HepG2 (cell line): ENCODE results near the gene JKAMP. TPM values are rescaled to one million over a fixed set of nuclear protein-coding genes. Genes with fewer than 3 reads are reported as not detected.

Source experiments
- ATF7 ChIP-seq, 2 experiments: fragments of 450-650 bp in 1 of 2; sonication (generic) in 1 of 2; formaldehyde crosslinking in 1 of 2; IDR thresholded peaks; 2 replicates each; pipeline versions ENCODE4 v1.4.0 to v1.6.1; 2016 to 2020; ENCODE audit warnings: antibody characterized with exemption in 1 of 2, mild to moderate bottlenecking in 1 of 2, missing genetic modification reagents in 1 of 2
- FOXK1 ChIP-seq: sonication (generic); formaldehyde crosslinking; IDR thresholded peaks from 2 replicates; pipeline ENCODE4 v1.4.0; 2020; ENCODE audit warnings: low read depth, missing genetic modification reagents, borderline replicate concordance
- GZF1 ChIP-seq: sonication (generic); formaldehyde crosslinking; IDR thresholded peaks from 2 replicates; pipeline ENCODE4 v1.5.1; 2020; ENCODE audit warnings: mild to moderate bottlenecking, missing genetic modification reagents
- HNF4G ChIP-seq, 2 experiments: sonication (generic) in 1 of 2; formaldehyde crosslinking in 1 of 2; IDR thresholded peaks; 2 replicates each; pipeline versions ENCODE4 v1.4.0 to v1.6.1; 2011 to 2020; ENCODE audit warnings: borderline replicate concordance in 2 of 2, low read depth in 2 of 2, mild to moderate bottlenecking in 2 of 2, low read length in 1 of 2, missing genetic modification reagents in 1 of 2, moderate library complexity in 1 of 2
- IKZF4 ChIP-seq: sonication (generic); formaldehyde crosslinking; IDR thresholded peaks from 2 replicates; pipeline ENCODE4 v1.5.1; 2020; ENCODE audit warnings: borderline replicate concordance, mild to moderate bottlenecking, low read depth, missing genetic modification reagents; ENCODE audit errors: not compliant biosample characterization
- MYPOP ChIP-seq: sonication (generic); formaldehyde crosslinking; IDR thresholded peaks from 2 replicates; pipeline ENCODE4 v1.8.1; 2023; ENCODE audit warnings: mild to moderate bottlenecking, moderate library complexity, missing genetic modification reagents
- NCOA5 ChIP-seq: sonication (generic); formaldehyde crosslinking; IDR thresholded peaks from 2 replicates; pipeline ENCODE4 v1.4.0; 2020; ENCODE audit warnings: missing genetic modification reagents
- NR2F2 ChIP-seq: IDR thresholded peaks from 2 replicates; pipeline ENCODE4 v1.6.1; 2012; ENCODE audit warnings: low read depth, inconsistent platforms, borderline replicate concordance
- PLRG1 ChIP-seq: fragments of 450-650 bp; conservative IDR thresholded peaks from 2 replicates; pipeline ENCODE4 v1.6.1; 2016
- SNAPC4 ChIP-seq: sonication (generic); formaldehyde crosslinking; IDR thresholded peaks from 2 replicates; pipeline ENCODE4 v1.4.0; 2020; ENCODE audit warnings: mild to moderate bottlenecking, missing genetic modification reagents
- TAF1 ChIP-seq: sonication (generic); formaldehyde crosslinking; IDR thresholded peaks from 2 replicates; pipeline ENCODE4 v1.4.0; 2020; ENCODE audit warnings: missing genetic modification reagents
- ZNF225 ChIP-seq: sonication (generic); formaldehyde crosslinking; IDR thresholded peaks from 2 replicates; pipeline ENCODE4 v1.4.0; 2020; ENCODE audit warnings: mild to moderate bottlenecking, missing genetic modification reagents
- ZNF333 ChIP-seq: sonication (generic); formaldehyde crosslinking; IDR thresholded peaks from 2 replicates; pipeline ENCODE4 v1.4.0; 2020; ENCODE audit warnings: mild to moderate bottlenecking, missing genetic modification reagents, borderline replicate concordance
- ZNF503 ChIP-seq: sonication (generic); formaldehyde crosslinking; IDR thresholded peaks from 2 replicates; pipeline ENCODE4 v1.4.0; 2020; ENCODE audit warnings: missing genetic modification reagents
- ZNF512 ChIP-seq: sonication (generic); formaldehyde crosslinking; IDR thresholded peaks from 2 replicates; pipeline ENCODE4 v1.4.0; 2020; ENCODE audit warnings: mild to moderate bottlenecking, missing genetic modification reagents
- ZNF543 ChIP-seq: sonication (generic); formaldehyde crosslinking; IDR thresholded peaks from 2 replicates; pipeline ENCODE4 v1.4.0; 2020; ENCODE audit warnings: mild to moderate bottlenecking, missing genetic modification reagents
- ZNF629 ChIP-seq: sonication (generic); formaldehyde crosslinking; conservative IDR thresholded peaks from 2 replicates; pipeline ENCODE4 v1.5.0; 2020; ENCODE audit warnings: missing genetic modification reagents
- polyA plus RNA-seq, 8 experiments: library from polyadenylated mRNA; depleted of rRNA in 3 of 8; stranded (reverse) in 7 of 8; unstranded in 1 of 8; fragments of >200 nt; fragmentation: Illumina TruSeq in 4 of 8; extraction: Trizol in 4 of 8; gene quantifications; 2 replicates each; pipeline versions ENCODE4 v1.2.1 to v1.2.3, GENCODE V29; 2011 to 2016; ENCODE audit warnings: low read depth in 4 of 8, missing spikeins in 1 of 8, mixed read lengths in 1 of 8; ENCODE audit not compliant: insufficient read depth in 1 of 8
- total RNA-seq, 5 experiments: library from RNA; depleted of rRNA; stranded (reverse); fragments of >200 nt; fragmentation: Illumina TruSeq; extraction: Trizol; gene quantifications; 2 replicates each; pipeline ENCODE4 v1.2.3, GENCODE V29; 2016; ENCODE audit warnings: low read depth in 1 of 5

JKAMP gene
- total and polyA plus RNA-seq, 2 of the 13 experiments (the other 11 are each of a cell fraction or from before 2014, with no cell fraction given) = 56.4 to 135 TPM

DNA sequence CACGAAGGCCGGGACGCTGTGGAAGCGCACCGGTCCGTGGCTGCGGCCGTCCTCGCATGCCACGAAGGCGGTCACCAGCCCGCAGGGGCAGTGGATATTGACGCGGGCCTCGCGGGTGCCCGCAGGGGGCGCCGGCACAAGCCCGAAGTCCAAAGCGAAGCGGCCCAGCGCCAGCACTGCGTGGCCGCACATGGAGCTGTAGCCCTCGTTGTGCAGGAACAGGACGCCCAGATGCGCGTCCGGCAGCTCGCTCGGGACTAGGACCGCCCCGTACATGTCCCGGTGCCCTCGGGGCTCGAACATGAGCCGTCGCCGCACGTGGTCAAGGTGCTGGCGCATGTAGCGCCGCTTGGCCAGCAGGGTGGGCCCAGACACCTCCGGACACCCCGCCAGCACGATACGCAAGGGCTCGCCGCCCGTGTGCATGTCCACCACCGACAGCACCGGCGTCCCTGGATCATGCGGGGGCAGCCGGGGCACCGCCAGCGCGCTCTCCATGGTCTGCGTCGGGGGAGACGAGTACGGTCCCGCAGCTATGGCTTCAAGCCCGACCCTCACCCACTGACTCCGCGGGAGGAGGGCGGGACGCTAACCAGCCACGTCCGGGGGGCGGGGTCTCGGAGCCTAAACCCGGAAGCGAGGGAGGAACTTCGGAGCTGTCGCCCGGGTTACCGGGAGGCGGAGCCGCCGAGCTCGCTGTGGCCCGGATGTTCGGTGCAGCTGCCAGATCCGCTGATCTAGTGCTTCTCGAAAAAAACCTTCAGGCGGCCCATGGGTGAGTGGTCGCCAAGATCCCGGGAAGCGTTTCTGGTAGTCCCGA lies at the start of gene JKAMP, which contains the start of gene L3HYPDH (continued):
- TF ChIP-seq ZNF503 (peak; percentile 78), ATF7 (IDR thresholded peaks at IDR 0.05) (no peak), ATF7 (CRISPR knock-in tag; IDR thresholded peaks at IDR 0.05) (peak; percentile 73), IKZF4 (peak; percentile 92), ZNF333 (peak; percentile 92), ZNF512 (CRISPR knock-in tag) (peak; percentile 61; the same call in 1 of the 2 replicates), FOXK1 (CRISPR knock-in tag) (no peak), ZNF225 (CRISPR knock-in tag) (peak; percentile 63; the same call in 1 of the 2 replicates), MYPOP (peak; percentile 87; the same call in 1 of the 2 replicates), GZF1 (CRISPR knock-in tag) (peak; percentile 92), ZNF543 (CRISPR knock-in tag) (peak; percentile 87), TAF1 (CRISPR knock-in tag) (peak; percentile 95), SNAPC4 (peak; percentile 70; the same call in 1 of the 2 replicates), NR2F2 (peak; percentile 29; the same call in 1 of the 2 replicates), HNF4G (IDR thresholded peaks at IDR 0.05; ENCODE audit: borderline replicate concordance, low read depth, low read length) (peak; percentile 26; the same call in 1 of the 2 replicates), HNF4G (CRISPR knock-in tag; IDR thresholded peaks at IDR 0.05; ENCODE audit: borderline replicate concordance, low read depth) (no peak), NCOA5 (CRISPR knock-in tag) (no peak), ZNF629 (CRISPR knock-in tag) (peak; percentile 65), PLRG1 (no peak)
